SIG-M5 (cell line): ENCODE measurements around the gene C1QL1.
"Not testable (repeated sequence)": the region's sequence is repeated elsewhere in the genome, so short reads cannot be mapped to it uniquely, and the experiment has no call there.

Source experiments
- DNase-seq: peaks from one replicate; lab custom pipeline; 2025; lab: John Stamatoyannopoulos, UW

Gene C1QL1

GRCh38 chr17:44960691-44961090 lies 7.4 kb downstream of the C1QL1 start:
- no peak for DNase-seq

GRCh38 chr17:44959821-44960531 lies 8.1 kb downstream of the C1QL1 start:
- no peak for DNase-seq

GRCh38 chr17:44956998-44957981 lies 10.8 kb downstream of the C1QL1 start:
- DNase-seq: no peak

- DNase-seq: no peak
Measured at GRCh38 chr17:44955674-44956425, 12.3 kb downstream of the C1QL1 start.

GRCh38 chr17:44952946-44953475 lies 15.1 kb downstream of the C1QL1 start:
- no peak for DNase-seq

- DNase-seq: no peak
Measured at GRCh38 chr17:44948315-44948795, 19.7 kb downstream of the C1QL1 start.

- peak; percentile 95 for DNase-seq
Measured at GRCh38 chr17:44947461-44948314, 20.4 kb downstream of the C1QL1 start, which contains the start of gene KIF18B. Gene KIF18B, minus strand, starts transcription at chr17:44947773. Its CDS starts 11,429 bp downstream, at chr17:44936344.

GRCh38 chr17:44945652-44946051 lies 22.5 kb downstream of the C1QL1 start:
- not testable (repeated sequence) for DNase-seq

GRCh38 chr17:44942456-44942855 lies 25.6 kb downstream of the C1QL1 start:
- no peak for DNase-seq

GRCh38 chr17:44941712-44942331 lies 26.3 kb downstream of the C1QL1 start:
- DNase-seq: no peak

- DNase-seq: no peak
Measured at GRCh38 chr17:44940768-44941167, 27.3 kb downstream of the C1QL1 start.

GRCh38 chr17:44940317-44940716 lies 27.8 kb downstream of the C1QL1 start:
- no peak for DNase-seq

GRCh38 chr17:44935116-44935515 lies 33.0 kb downstream of the C1QL1 start:
- DNase-seq: no peak

- no peak for DNase-seq
Measured at GRCh38 chr17:44934745-44935105, 33.4 kb downstream of the C1QL1 start.

- no peak for DNase-seq
Measured at GRCh38 chr17:44933824-44934744, 34.0 kb downstream of the C1QL1 start.

GRCh38 chr17:44932787-44933097 lies 35.4 kb downstream of the C1QL1 start:
- DNase-seq: no peak

GRCh38 chr17:44932096-44932786 lies 35.9 kb downstream of the C1QL1 start:
- no peak for DNase-seq

- no peak for DNase-seq
Measured at GRCh38 chr17:44931376-44931775, 36.7 kb downstream of the C1QL1 start.

- no peak for DNase-seq
Measured at GRCh38 chr17:44930667-44931066, 37.4 kb downstream of the C1QL1 start.
